Trophoblast cell (in vitro differentiated cells and primary cell): ENCODE data around the gene RANBP1. TPM values are rescaled to one million over a fixed set of nuclear protein-coding genes. Genes with fewer than 3 reads are reported as not detected.
"Not testable (repeated sequence)": the region's sequence is repeated elsewhere in the genome, so short reads cannot be mapped to it uniquely, and the experiment has no call there.

Experiments
- DNase-seq, 2 donors: peaks; one replicate each; pipeline ENCODE4 v3.0.0-alpha.2; 2016
- H2AFZ ChIP-seq: 2 replicates; pipeline ENCODE4 v1.6.1; 2013; ENCODE audit warnings: low read length, moderate library complexity, mild to moderate bottlenecking; ENCODE audit not compliant: insufficient read depth, poor library complexity
- H2AK5ac ChIP-seq: 2 replicates; pipeline ENCODE4 v1.6.1; 2013; ENCODE audit warnings: mild to moderate bottlenecking, low read length
- H2BK120ac ChIP-seq: 2 replicates; pipeline ENCODE4 v1.6.1; 2013; ENCODE audit warnings: low read length, mild to moderate bottlenecking, moderate library complexity; ENCODE audit not compliant: insufficient read depth, poor library complexity
- H2BK12ac ChIP-seq: 2 replicates; pipeline ENCODE4 v1.6.1; 2013; ENCODE audit warnings: mild to moderate bottlenecking, low read length, moderate library complexity
- H2BK5ac ChIP-seq: 2 replicates; pipeline ENCODE4 v1.6.1; 2013; ENCODE audit warnings: low read length, low read depth, moderate library complexity, mild to moderate bottlenecking; ENCODE audit not compliant: poor library complexity
- H3K14ac ChIP-seq: 2 replicates; pipeline ENCODE4 v1.6.1; 2013; ENCODE audit warnings: mild to moderate bottlenecking, low read length
- H3K18ac ChIP-seq: 2 replicates; pipeline ENCODE4 v1.6.1; 2013; ENCODE audit warnings: mild to moderate bottlenecking, low read length
- H3K23ac ChIP-seq: 2 replicates; pipeline ENCODE4 v1.6.1; 2013; ENCODE audit warnings: low read length
- H3K27ac ChIP-seq: 2 replicates; pipeline ENCODE4 v1.5.1; 2013; ENCODE audit warnings: low read depth, mild to moderate bottlenecking, inconsistent platforms, low read length, moderate library complexity
- H3K27me3 ChIP-seq: 2 replicates; pipeline ENCODE4 v1.6.1; 2013; ENCODE audit warnings: inconsistent platforms, mild to moderate bottlenecking, low read length, moderate library complexity; ENCODE audit not compliant: insufficient read depth
- H3K36me3 ChIP-seq, 2 experiments: 1 replicate in 1 of 2; 2 replicates in 1 of 2; pipeline ENCODE4 v1.6.1; 2013; ENCODE audit warnings: low read length in 2 of 2, mild to moderate bottlenecking in 2 of 2, moderate library complexity in 1 of 2; ENCODE audit not compliant: insufficient read depth in 2 of 2, control insufficient read depth in 1 of 2
- H3K4ac ChIP-seq: 2 replicates; pipeline ENCODE4 v1.6.1; 2013; ENCODE audit warnings: low read depth, mild to moderate bottlenecking, low read length, moderate library complexity
- H3K4me1 ChIP-seq, 2 experiments: 1 replicate in 1 of 2; 2 replicates in 1 of 2; pipeline ENCODE4 v1.6.1; 2013; ENCODE audit warnings: low read length in 2 of 2, mild to moderate bottlenecking in 2 of 2, moderate library complexity in 1 of 2; ENCODE audit not compliant: insufficient read depth in 2 of 2, control insufficient read depth in 1 of 2
- H3K4me2 ChIP-seq: 2 replicates; pipeline ENCODE4 v1.6.1; 2013; ENCODE audit warnings: inconsistent platforms, mild to moderate bottlenecking, low read length, moderate library complexity
- H3K4me3 ChIP-seq: 2 replicates; pipeline ENCODE4 v1.5.1; 2013; ENCODE audit warnings: mild to moderate bottlenecking, low read depth, low read length, inconsistent platforms
- H3K79me1 ChIP-seq: one replicate; pipeline ENCODE4 v1.6.1; 2013; ENCODE audit warnings: low read length
- H3K79me2 ChIP-seq: 2 replicates; pipeline ENCODE4 v1.6.1; 2013; ENCODE audit warnings: low read length, mild to moderate bottlenecking; ENCODE audit not compliant: control insufficient read depth, insufficient read depth, poor library complexity
- H3K9ac ChIP-seq: 2 replicates; pipeline ENCODE4 v1.6.1; 2013; ENCODE audit warnings: mild to moderate bottlenecking, low read length
- H3K9me3 ChIP-seq: 2 replicates; pipeline ENCODE4 v1.6.1; 2013; ENCODE audit warnings: low read depth, mild to moderate bottlenecking, control low read depth, inconsistent platforms, low read length; ENCODE audit not compliant: insufficient read depth
- H4K12ac ChIP-seq: 2 replicates; pipeline ENCODE4 v1.6.1; 2013; ENCODE audit warnings: low read depth, mild to moderate bottlenecking, low read length, moderate library complexity
- H4K8ac ChIP-seq: 2 replicates; pipeline ENCODE4 v1.6.1; 2013; ENCODE audit warnings: low read depth, mild to moderate bottlenecking, low read length, moderate library complexity
- H4K91ac ChIP-seq: one replicate; pipeline ENCODE4 v1.6.1; 2013; ENCODE audit warnings: low read depth, mild to moderate bottlenecking, low read length, moderate library complexity
- WGBS: extraction: QIAGEN DNeasy Blood & Tissue Kit; methylation state at CpG from one replicate; pipeline ENCODE4 v1.1.7; 2013; ENCODE audit warnings: missing lambda C conversion rate; ENCODE audit not compliant: insufficient read length, insufficient coverage; ENCODE audit errors: extremely low coverage; 5-methylcytosine and 5-hydroxymethylcytosine counted together
- polyA plus RNA-seq: library from polyadenylated mRNA; stranded (reverse); fragments of 200-250 nt; gene quantifications from 2 replicates; pipeline ENCODE4 v1.2.3, GENCODE V29; 2013

Gene RANBP1
- 227 and 234 TPM in 2 replicates for polyA plus RNA-seq

- H3K36me3 ChIP-seq, result peaks cover 69 to 74% of the 10 kb centered on the region in 2 experiments
- H3K4me3 ChIP-seq, result peak within 1 kb of the TSS; percentile 89
- peaks cover 17% of the 10 kb centered on the region for H3K79me2 ChIP-seq
- peak within 1 kb of the TSS; percentile 84 for H4K12ac ChIP-seq
- H2AFZ ChIP-seq, result peak within 1 kb of the TSS; percentile 47
- no peaks in the 10 kb centered on the region for H3K27me3 ChIP-seq
- peak within 1 kb of the TSS; percentile 68 for H3K4me2 ChIP-seq
- no peaks in the 10 kb centered on the region for H3K9me3 ChIP-seq
- peaks cover 12% of the 10 kb centered on the region for H3K79me1 ChIP-seq
- peak within 1 kb of the TSS; percentile 28 for H3K27ac ChIP-seq
- H4K91ac ChIP-seq, result peak within 1 kb of the TSS; percentile 85
- H3K14ac ChIP-seq, result peak within 1 kb of the TSS; percentile 93
- H2BK12ac ChIP-seq, result no peak within 1 kb of the TSS
- H3K18ac ChIP-seq, result peak within 1 kb of the TSS; percentile 73
- peak within 1 kb of the TSS; percentile 32 for H2BK5ac ChIP-seq
- H2BK120ac ChIP-seq, result peak within 1 kb of the TSS; percentile 75
- H2AK5ac ChIP-seq, result peak within 1 kb of the TSS; percentile 82
- H3K23ac ChIP-seq, result no peak within 1 kb of the TSS
- peak within 1 kb of the TSS; percentile 83 for H3K9ac ChIP-seq
- no CpG with 5 or more reads among the region's 30 CpGs for WGBS
- peak within 1 kb of the TSS; percentile 93 for H4K8ac ChIP-seq
- H3K4me1 ChIP-seq, result peaks cover 4 to 9% of the 10 kb centered on the region in 2 experiments
- H3K4ac ChIP-seq, result peak within 1 kb of the TSS; percentile 85
- no peak for DNase-seq
These were observed at the start of gene RANBP1 for GRCh38 chr22:20115691-20116375. RANBP1 (plus strand) TSS chr22:20116104; CDS start chr22:20116185, 81 bp downstream.

GRCh38 chr22:20066617-20067383 lies 49.1 kb upstream of the RANBP1 start:
- H3K9ac ChIP-seq, result no peak overlapping the region
- H3K79me2 ChIP-seq, result no peaks in the 10 kb centered on the region
- H2AFZ ChIP-seq, result no peak overlapping the region
- no peak overlapping the region for H3K27ac ChIP-seq
- no peak overlapping the region for H2BK12ac ChIP-seq
- DNase-seq, result peak; percentile 63 to 82
- no peak overlapping the region for H3K18ac ChIP-seq
- no peaks in the 10 kb centered on the region for H3K27me3 ChIP-seq
- no CpG with 5 or more reads among the region's 11 CpGs for WGBS
- peaks cover 4% of the 10 kb centered on the region in 2 experiments for H3K4me1 ChIP-seq
- H3K9me3 ChIP-seq, result peaks cover 5% of the 10 kb centered on the region
- H3K4me3 ChIP-seq, result no peak overlapping the region
- H3K36me3 ChIP-seq, result peaks cover 11 to 17% of the 10 kb centered on the region in 2 experiments
- no peak overlapping the region for H3K4me2 ChIP-seq
- H2AK5ac ChIP-seq, result no peak overlapping the region
- H3K14ac ChIP-seq, result no peak overlapping the region
- no peak overlapping the region for H4K8ac ChIP-seq
- H2BK120ac ChIP-seq, result no peak overlapping the region
- H3K79me1 ChIP-seq, result no peaks in the 10 kb centered on the region
- H4K91ac ChIP-seq, result no peak overlapping the region
- no peak overlapping the region for H3K23ac ChIP-seq
- no peak overlapping the region for H3K4ac ChIP-seq
- H4K12ac ChIP-seq, result no peak overlapping the region
- no peak overlapping the region for H2BK5ac ChIP-seq

GRCh38 chr22:20067384-20067682 lies 48.6 kb upstream of the RANBP1 start:
- H2AK5ac ChIP-seq, H4K8ac ChIP-seq, H3K9me3 ChIP-seq, H3K79me1 ChIP-seq, DNase-seq, H3K79me2 ChIP-seq, H3K18ac ChIP-seq, H2BK120ac ChIP-seq, H2AFZ ChIP-seq, H4K12ac ChIP-seq, H4K91ac ChIP-seq, H3K27me3 ChIP-seq, H3K4me1 ChIP-seq, H2BK5ac ChIP-seq, H3K4me2 ChIP-seq, H3K23ac ChIP-seq, H3K14ac ChIP-seq, H3K4me3 ChIP-seq, H3K27ac ChIP-seq, H3K9ac ChIP-seq, H3K4ac ChIP-seq, H2BK12ac ChIP-seq: not testable (repeated sequence)
- no CpG with 5 or more reads among the region's 3 CpGs for WGBS
- peaks cover 5 to 15% of the 10 kb centered on the region in 2 experiments for H3K36me3 ChIP-seq

- Histone ChIP-seq H4K91ac (no peak overlapping the region), H2AK5ac (no peak overlapping the region), H4K8ac (no peak overlapping the region), H3K27me3 (no peaks in the 10 kb centered on the region), H3K23ac (no peak overlapping the region), H2BK120ac (no peak overlapping the region), H3K18ac (no peak overlapping the region), H2BK5ac (no peak overlapping the region), H3K9ac (no peak overlapping the region), H4K12ac (no peak overlapping the region), H3K9me3 (peaks cover 5% of the 10 kb centered on the region), H3K4ac (no peak overlapping the region), H3K14ac (no peak overlapping the region), H3K4me3 (no peak overlapping the region), H3K4me2 (no peak overlapping the region), H3K4me1 (no peaks in the 10 kb centered on the region), H3K27ac (no peak overlapping the region), H3K79me2 (no peaks in the 10 kb centered on the region), H3K36me3 (peaks cover 0 to 10% of the 10 kb centered on the region in 2 experiments), H3K79me1 (no peaks in the 10 kb centered on the region), H2AFZ (no peak overlapping the region), H2BK12ac (no peak overlapping the region)
- WGBS, result no CpG with 5 or more reads among the region's 7 CpGs
- DNase-seq, result no peak
These were observed 47.3 kb upstream of the RANBP1 start for GRCh38 chr22:20068640-20069039.
